ENCODE results near the gene MEF2C. TPM values are rescaled to one million over a fixed set of nuclear protein-coding genes. Genes with fewer than 3 reads are reported as not detected.

Gene MEF2C
- total RNA-seq, 1 donor from 2014 or later, result 20.5 TPM

GRCh38 chr5:88897748-88898147 lies 14.8 kb upstream of the MEF2C start:
- Histone ChIP-seq H3K4me1 (ENCODE audit: insufficient read depth, low read length) (no peaks in the 10 kb centered on the region), H3K27ac (ENCODE audit: low read depth, low read length) (no peak overlapping the region), H2AFZ (ENCODE audit: low read depth, low read length) (no peak overlapping the region), H3K9me3 (ENCODE audit: insufficient read depth, low read depth, low read length) (no peaks in the 10 kb centered on the region), H3K4me3 (ENCODE audit: insufficient read depth, low read depth, low read length) (no peak overlapping the region), H3K4me2 (ENCODE audit: low read length) (no peak overlapping the region), H3K27me3 (ENCODE audit: insufficient read depth, low read length) (no peaks in the 10 kb centered on the region), H3K79me2 (ENCODE audit: insufficient read depth, low read length) (no peaks in the 10 kb centered on the region), H4K20me1 (ENCODE audit: insufficient read depth, low read length) (no peaks in the 10 kb centered on the region), H3K36me3 (ENCODE audit: insufficient read depth, low read length) (no peaks in the 10 kb centered on the region), H3K9ac (ENCODE audit: low read length) (no peak overlapping the region)
- Mint-ChIP-seq H3K4me3 (ENCODE audit: unreplicated experiment) (no peak overlapping the region), H3K4me1 (ENCODE audit: low read depth, unreplicated experiment) (peaks cover 1% of the 10 kb centered on the region), H3K36me3 (ENCODE audit: low read depth, unreplicated experiment) (no peaks in the 10 kb centered on the region), H3K27me3 (ENCODE audit: low read depth, unreplicated experiment) (no peaks in the 10 kb centered on the region), H3K9me3 (ENCODE audit: unreplicated experiment) (no peaks in the 10 kb centered on the region), H3K27ac (ENCODE audit: unreplicated experiment) (no peak overlapping the region)
- TF ChIP-seq CTCF (IDR thresholded peaks at IDR 0.05; ENCODE audit: insufficient read depth, low read depth, low read length), result no peak
- no peak for TF ChIP-seq EZH2 (IDR thresholded peaks at IDR 0.05; ENCODE audit: insufficient read depth, low read length)
- no peak for DNase-seq (ENCODE audit: low read depth)
- no peak for FAIRE-seq

GRCh38 chr5:88895681-88896501 lies 12.9 kb upstream of the MEF2C start:
- FAIRE-seq, result no peak
- H3K27ac ChIP-seq (ENCODE audit: low read depth, low read length), result no peak overlapping the region
- no peak overlapping the region for H3K4me3 ChIP-seq (ENCODE audit: insufficient read depth, low read depth, low read length)
- DNase-seq (ENCODE audit: low read depth), result no peak
- Mint-ChIP-seq H3K27me3 (ENCODE audit: low read depth, unreplicated experiment) (no peaks in the 10 kb centered on the region), H3K27ac (ENCODE audit: unreplicated experiment) (no peak overlapping the region), H3K36me3 (ENCODE audit: low read depth, unreplicated experiment) (no peaks in the 10 kb centered on the region), H3K4me3 (ENCODE audit: unreplicated experiment) (no peak overlapping the region), H3K4me1 (ENCODE audit: low read depth, unreplicated experiment) (peaks cover 2% of the 10 kb centered on the region), H3K9me3 (ENCODE audit: unreplicated experiment) (no peaks in the 10 kb centered on the region)
- H3K36me3 ChIP-seq (ENCODE audit: insufficient read depth, low read length), result no peaks in the 10 kb centered on the region
- H4K20me1 ChIP-seq (ENCODE audit: insufficient read depth, low read length), result no peaks in the 10 kb centered on the region
- no peaks in the 10 kb centered on the region for H3K4me1 ChIP-seq (ENCODE audit: insufficient read depth, low read length)
- no peaks in the 10 kb centered on the region for H3K27me3 ChIP-seq (ENCODE audit: insufficient read depth, low read length)
- H3K79me2 ChIP-seq (ENCODE audit: insufficient read depth, low read length), result no peaks in the 10 kb centered on the region
- H3K9me3 ChIP-seq (ENCODE audit: insufficient read depth, low read depth, low read length), result no peaks in the 10 kb centered on the region
- no peak overlapping the region for H3K9ac ChIP-seq (ENCODE audit: low read length)
- H3K4me2 ChIP-seq (ENCODE audit: low read length), result no peak overlapping the region
- no peak overlapping the region for H2AFZ ChIP-seq (ENCODE audit: low read depth, low read length)
- TF ChIP-seq EZH2 (IDR thresholded peaks at IDR 0.05; ENCODE audit: insufficient read depth, low read length) (no peak), CTCF (IDR thresholded peaks at IDR 0.05; ENCODE audit: insufficient read depth, low read depth, low read length) (no peak)

DNA sequence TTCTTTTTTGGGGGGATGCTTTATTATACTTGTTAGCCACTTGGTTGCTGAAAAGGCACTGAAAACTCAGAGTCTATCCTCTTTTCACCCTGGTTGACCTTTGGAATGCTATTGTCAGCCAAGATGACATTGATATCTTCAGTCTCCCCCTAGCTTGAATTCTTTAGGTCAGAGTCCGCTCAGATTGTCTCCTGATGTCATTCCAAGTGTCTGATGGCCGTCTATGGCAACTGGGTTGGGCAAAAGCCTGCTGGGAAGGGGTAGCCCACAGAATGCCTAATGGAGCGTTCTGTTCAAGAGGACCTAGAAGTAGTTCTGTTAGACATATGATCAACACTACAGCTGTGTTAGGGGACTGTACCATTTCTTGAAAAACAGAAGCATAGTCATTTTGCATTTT lies 9.7 kb upstream of the MEF2C start:
- TF ChIP-seq CTCF (IDR thresholded peaks at IDR 0.05; ENCODE audit: insufficient read depth, low read depth, low read length), result no peak
- no peak for TF ChIP-seq EZH2 (IDR thresholded peaks at IDR 0.05; ENCODE audit: insufficient read depth, low read length)
- Histone ChIP-seq H3K27me3 (ENCODE audit: insufficient read depth, low read length) (no peaks in the 10 kb centered on the region), H3K9me3 (ENCODE audit: insufficient read depth, low read depth, low read length) (no peaks in the 10 kb centered on the region), H3K4me2 (ENCODE audit: low read length) (no peak overlapping the region), H4K20me1 (ENCODE audit: insufficient read depth, low read length) (no peaks in the 10 kb centered on the region), H3K79me2 (ENCODE audit: insufficient read depth, low read length) (no peaks in the 10 kb centered on the region), H2AFZ (ENCODE audit: low read depth, low read length) (no peak overlapping the region), H3K36me3 (ENCODE audit: insufficient read depth, low read length) (no peaks in the 10 kb centered on the region), H3K4me3 (ENCODE audit: insufficient read depth, low read depth, low read length) (no peak overlapping the region), H3K4me1 (ENCODE audit: insufficient read depth, low read length) (no peaks in the 10 kb centered on the region), H3K9ac (ENCODE audit: low read length) (no peak overlapping the region), H3K27ac (ENCODE audit: low read depth, low read length) (no peak overlapping the region)
- Mint-ChIP-seq H3K27me3 (ENCODE audit: low read depth, unreplicated experiment) (peaks cover 5% of the 10 kb centered on the region), H3K27ac (ENCODE audit: unreplicated experiment) (no peak overlapping the region), H3K4me1 (ENCODE audit: low read depth, unreplicated experiment) (peaks cover 4% of the 10 kb centered on the region), H3K9me3 (ENCODE audit: unreplicated experiment) (no peaks in the 10 kb centered on the region), H3K4me3 (ENCODE audit: unreplicated experiment) (no peak overlapping the region), H3K36me3 (ENCODE audit: low read depth, unreplicated experiment) (no peaks in the 10 kb centered on the region)
- DNase-seq (ENCODE audit: low read depth) (no peak), FAIRE-seq (no peak)
